HFFc6 (cell line): Measurements from ENCODE around the gene DDO. TPM values are rescaled to one million over a fixed set of nuclear protein-coding genes. Genes with fewer than 3 reads are reported as not detected.
A peak's percentile ranks its signal among the peaks of the same experiment; 100 is the strongest.

Experiments
- DNase-seq: peaks from one replicate; pipeline ENCODE4 v3.0.0-alpha.2; 2018
- H3K27ac Mint-ChIP-seq: 2 replicates; pipeline ENCODE4 v1.8.0; 2020; ENCODE audit warnings: mild to moderate bottlenecking, mixed read lengths
- H3K27me3 Mint-ChIP-seq: 2 replicates; pipeline ENCODE4 v1.8.0; 2021; ENCODE audit warnings: mild to moderate bottlenecking, moderate library complexity, mixed read lengths; ENCODE audit not compliant: insufficient read depth
- H3K36me3 Mint-ChIP-seq: 2 replicates; pipeline ENCODE4 v1.8.0; 2021; ENCODE audit warnings: low read depth, mixed read lengths
- H3K4me1 Mint-ChIP-seq: 2 replicates; pipeline ENCODE4 v1.8.0; 2020; ENCODE audit warnings: low read depth, mixed read lengths
- H3K4me3 Mint-ChIP-seq: 2 replicates; pipeline ENCODE4 v1.8.0; 2020; ENCODE audit warnings: mild to moderate bottlenecking, moderate library complexity, mixed read lengths
- H3K9me3 Mint-ChIP-seq: 2 replicates; pipeline ENCODE4 v1.8.0; 2020; ENCODE audit warnings: mild to moderate bottlenecking, mixed read lengths
- long read RNA-seq: library from polyadenylated mRNA; unstranded; transcript quantifications from one replicate; pipeline ENCODE4 v2.0.0, GENCODE V29; 2019
- total RNA-seq, 6 experiments: library from RNA; stranded (reverse); fragmentation: NEBNext Ultra II Directional; extraction: Animal tissue kit (Norgen Biotek cat#: 25700); gene quantifications; 2 replicates in 1 of 6; 3 replicates in 5 of 6; pipeline ENCODE4 v1.2.3, GENCODE V29; 2021
- TF ChIP-seq, protein P1 (sequence below): fragments of 200-600 bp; sonication (generic); IDR thresholded peaks from 2 replicates; pipeline ENCODE4 v1.5.0; 2021; ENCODE audit warnings: antibody characterized with exemption, mild to moderate bottlenecking

The DDO gene, protein sequence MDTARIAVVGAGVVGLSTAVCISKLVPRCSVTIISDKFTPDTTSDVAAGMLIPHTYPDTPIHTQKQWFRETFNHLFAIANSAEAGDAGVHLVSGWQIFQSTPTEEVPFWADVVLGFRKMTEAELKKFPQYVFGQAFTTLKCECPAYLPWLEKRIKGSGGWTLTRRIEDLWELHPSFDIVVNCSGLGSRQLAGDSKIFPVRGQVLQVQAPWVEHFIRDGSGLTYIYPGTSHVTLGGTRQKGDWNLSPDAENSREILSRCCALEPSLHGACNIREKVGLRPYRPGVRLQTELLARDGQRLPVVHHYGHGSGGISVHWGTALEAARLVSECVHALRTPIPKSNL
- 1 to 10 TPM in 3 of 6 experiments, under 1 TPM in 3; 0.50 to 1.2 (median 0.98) TPM for total RNA-seq
- long read RNA-seq, partial matches to known transcripts, result 0 of 4 reads
- long read RNA-seq, other reads (novel, unspliced or antisense), result 1 of 4 reads

DNA sequence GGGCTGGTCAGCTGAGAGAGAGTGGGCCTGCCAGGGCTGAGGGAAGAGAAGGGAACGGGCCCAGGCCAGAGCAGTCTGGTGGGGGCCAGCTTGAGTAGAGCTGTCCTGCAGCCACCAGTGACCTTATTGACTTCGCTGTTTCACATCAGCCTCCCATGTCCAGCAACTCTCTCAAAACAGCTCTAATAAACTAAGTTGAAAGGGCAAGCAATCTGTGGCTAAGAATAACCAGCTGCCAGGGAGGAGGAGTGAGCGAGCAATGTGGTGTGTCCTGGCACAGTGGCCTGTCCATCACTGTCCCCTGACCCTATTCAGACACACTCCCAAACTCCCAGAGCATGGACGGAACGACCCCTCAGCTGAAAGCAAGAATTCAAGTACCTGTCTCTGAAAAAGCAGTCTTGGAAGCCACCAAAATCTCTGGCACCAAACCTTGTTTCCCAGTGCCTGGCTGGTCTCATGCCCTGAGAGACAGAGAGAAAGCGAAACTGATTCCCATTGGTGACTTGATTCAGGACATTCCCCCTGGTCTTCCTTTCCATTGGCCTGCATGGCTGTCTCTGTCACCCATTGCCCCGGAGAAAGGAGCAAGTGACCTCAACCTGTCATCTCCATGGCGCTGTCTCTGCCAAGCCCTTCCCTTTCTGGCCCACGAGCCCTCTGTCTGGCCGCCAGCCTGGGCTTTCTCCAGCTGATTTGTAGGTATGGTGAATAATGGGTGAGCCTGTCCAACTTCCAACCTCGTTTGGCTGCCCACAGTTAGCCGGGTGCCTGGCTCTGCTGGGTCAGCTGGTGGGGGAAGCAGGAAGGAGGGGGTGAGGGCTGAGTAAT is at the start of gene DDO:
Gene DDO, minus strand, starts transcription at position 490 of the 831 bp plus-strand sequence. CDS start 2,113 bp downstream, outside the sequence.
- peak; percentile 48 for DNase-seq
- peak within 1 kb of the TSS; percentile 47 for H3K27ac Mint-ChIP-seq
- H3K4me1 Mint-ChIP-seq, result peaks cover 16% of the 10 kb centered on the region
- H3K36me3 Mint-ChIP-seq, result no peaks in the 10 kb centered on the region
- H3K4me3 Mint-ChIP-seq, result peak within 1 kb of the TSS; percentile 89
- TF ChIP-seq, protein P1, sequence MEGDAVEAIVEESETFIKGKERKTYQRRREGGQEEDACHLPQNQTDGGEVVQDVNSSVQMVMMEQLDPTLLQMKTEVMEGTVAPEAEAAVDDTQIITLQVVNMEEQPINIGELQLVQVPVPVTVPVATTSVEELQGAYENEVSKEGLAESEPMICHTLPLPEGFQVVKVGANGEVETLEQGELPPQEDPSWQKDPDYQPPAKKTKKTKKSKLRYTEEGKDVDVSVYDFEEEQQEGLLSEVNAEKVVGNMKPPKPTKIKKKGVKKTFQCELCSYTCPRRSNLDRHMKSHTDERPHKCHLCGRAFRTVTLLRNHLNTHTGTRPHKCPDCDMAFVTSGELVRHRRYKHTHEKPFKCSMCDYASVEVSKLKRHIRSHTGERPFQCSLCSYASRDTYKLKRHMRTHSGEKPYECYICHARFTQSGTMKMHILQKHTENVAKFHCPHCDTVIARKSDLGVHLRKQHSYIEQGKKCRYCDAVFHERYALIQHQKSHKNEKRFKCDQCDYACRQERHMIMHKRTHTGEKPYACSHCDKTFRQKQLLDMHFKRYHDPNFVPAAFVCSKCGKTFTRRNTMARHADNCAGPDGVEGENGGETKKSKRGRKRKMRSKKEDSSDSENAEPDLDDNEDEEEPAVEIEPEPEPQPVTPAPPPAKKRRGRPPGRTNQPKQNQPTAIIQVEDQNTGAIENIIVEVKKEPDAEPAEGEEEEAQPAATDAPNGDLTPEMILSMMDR, result no peak
- peaks cover 9% of the 10 kb centered on the region for H3K27me3 Mint-ChIP-seq
- H3K9me3 Mint-ChIP-seq, result no peaks in the 10 kb centered on the region

- Mint-ChIP-seq H3K9me3 (peaks cover 28% of the 10 kb centered on the region), H3K4me3 (no peak overlapping the region), H3K36me3 (peaks cover 6% of the 10 kb centered on the region; the same call in 1 of the 2 replicates), H3K27ac (no peak overlapping the region), H3K27me3 (peaks cover 9% of the 10 kb centered on the region), H3K4me1 (no peaks in the 10 kb centered on the region)
- TF ChIP-seq, protein P1, result no peak
- DNase-seq, result no peak
Measured at GRCh38 chr6:110462884-110463481, 47.6 kb upstream of the DDO start.

DNA sequence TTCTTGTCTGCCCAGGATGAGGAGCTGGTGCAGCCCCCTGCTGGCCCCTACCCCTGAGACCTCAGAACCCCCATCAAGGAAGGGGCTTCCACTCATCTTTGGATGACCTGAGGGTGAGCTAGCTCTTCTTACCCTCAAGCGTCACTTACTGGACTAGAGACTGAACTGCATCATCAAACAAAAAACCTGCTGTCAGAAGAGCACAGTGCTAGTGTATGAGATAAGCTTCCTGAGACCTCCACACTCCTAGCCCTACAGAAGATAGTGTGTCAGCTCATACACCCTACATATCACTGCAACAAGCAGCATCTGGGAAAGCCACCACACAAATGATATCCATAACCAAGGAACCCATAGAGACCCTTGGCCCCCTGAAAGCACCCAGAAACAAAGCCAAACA is 46.0 kb upstream of the DDO start:
- DNase-seq, result no peak
- peaks cover 9% of the 10 kb centered on the region for H3K27me3 Mint-ChIP-seq
- H3K4me1 Mint-ChIP-seq, result no peaks in the 10 kb centered on the region
- H3K27ac Mint-ChIP-seq, result no peak overlapping the region
- H3K36me3 Mint-ChIP-seq, result peaks cover 6% of the 10 kb centered on the region; the same call in 1 of the 2 replicates
- no peak overlapping the region for H3K4me3 Mint-ChIP-seq
- TF ChIP-seq, protein P1, result no peak
- H3K9me3 Mint-ChIP-seq, result peaks cover 28% of the 10 kb centered on the region

DNA sequence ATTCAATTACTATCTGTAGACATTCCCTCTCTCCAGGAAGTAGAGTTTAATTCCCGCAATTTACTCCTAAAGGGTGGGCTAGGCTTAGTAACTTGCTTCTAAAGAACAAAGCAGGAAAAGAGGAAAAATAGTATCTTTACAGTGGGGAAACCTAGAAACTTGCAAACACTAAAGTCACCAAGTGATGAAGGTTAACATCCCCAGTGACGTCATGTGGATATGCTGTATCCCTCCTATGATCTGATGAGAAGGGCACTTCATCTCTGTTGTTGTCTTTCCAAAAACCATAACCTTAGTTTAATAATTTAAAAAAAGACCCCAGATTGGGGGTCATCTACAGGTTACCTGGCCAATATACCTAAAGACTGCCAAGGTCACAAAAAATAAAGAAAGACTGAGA is 43.8 kb upstream of the DDO start:
- no peak for DNase-seq
- no peaks in the 10 kb centered on the region; the same call in 1 of the 2 replicates for H3K27me3 Mint-ChIP-seq
- peaks cover 6% of the 10 kb centered on the region; the same call in 1 of the 2 replicates for H3K36me3 Mint-ChIP-seq
- no peak overlapping the region for H3K27ac Mint-ChIP-seq
- no peaks in the 10 kb centered on the region for H3K4me1 Mint-ChIP-seq
- peaks cover 28% of the 10 kb centered on the region for H3K9me3 Mint-ChIP-seq
- H3K4me3 Mint-ChIP-seq, result no peak overlapping the region
- TF ChIP-seq, protein P1, result no peak

DNA sequence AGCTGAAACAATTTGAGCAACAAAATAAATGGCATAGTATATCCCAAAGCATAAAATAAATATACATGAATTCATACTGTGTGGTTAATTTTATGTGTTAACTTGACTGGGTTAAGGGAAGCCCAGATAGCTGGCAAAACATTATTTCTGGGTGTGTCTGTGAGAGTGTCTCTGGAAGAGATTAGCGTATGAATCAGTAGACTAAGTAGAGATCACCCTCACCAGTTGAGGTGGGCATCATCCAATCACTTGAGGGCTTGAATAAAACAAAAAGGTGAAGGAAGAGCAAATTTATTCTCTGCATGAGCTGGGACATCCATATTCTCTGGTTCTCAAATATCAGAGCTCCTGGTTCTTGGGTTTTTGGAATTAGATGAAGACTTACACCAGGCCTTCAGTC is 43.1 kb upstream of the DDO start:
- Mint-ChIP-seq H3K4me3 (no peak overlapping the region), H3K27me3 (no peaks in the 10 kb centered on the region; the same call in 1 of the 2 replicates), H3K27ac (no peak overlapping the region), H3K36me3 (peaks cover 6% of the 10 kb centered on the region; the same call in 1 of the 2 replicates), H3K4me1 (no peaks in the 10 kb centered on the region), H3K9me3 (peaks cover 22% of the 10 kb centered on the region)
- TF ChIP-seq, protein P1, result no peak
- no peak for DNase-seq
